D341Med (cell line): Measurements from ENCODE around the gene AQP5.

Experiments used
- DNase-seq: peaks from one replicate; pipeline ENCODE4 v3.0.0; 2012; ENCODE audit warnings: low spot score

Gene AQP5

GRCh38 chr12:49961111-49961922 is at the start of gene AQP5:
AQP5 (plus strand) TSS chr12:49961872; CDS start chr12:49962018, 146 bp downstream.
- DNase-seq = no peak

GRCh38 chr12:49912345-49913255 is 49.1 kb upstream of the AQP5 start:
- DNase-seq = no peak

GRCh38 chr12:49916129-49916919 is 45.3 kb upstream of the AQP5 start:
- no peak for DNase-seq

- peak; percentile 80 for DNase-seq
Measured at GRCh38 chr12:49917166-49917787, 44.4 kb upstream of the AQP5 start.

GRCh38 chr12:49917788-49918173 is 43.9 kb upstream of the AQP5 start:
- no peak for DNase-seq

GRCh38 chr12:49920241-49920914 is 41.3 kb upstream of the AQP5 start:
- DNase-seq = no peak

- DNase-seq = no peak
Measured at GRCh38 chr12:49920915-49921286, 40.8 kb upstream of the AQP5 start.

GRCh38 chr12:49921299-49921698 is 40.4 kb upstream of the AQP5 start:
- no peak for DNase-seq

- no peak for DNase-seq
Measured at GRCh38 chr12:49921936-49922335, 39.7 kb upstream of the AQP5 start.

- no peak for DNase-seq
Measured at GRCh38 chr12:49922349-49923034, 39.2 kb upstream of the AQP5 start.

GRCh38 chr12:49923035-49923644 is 38.5 kb upstream of the AQP5 start:
- DNase-seq = no peak

GRCh38 chr12:49923880-49924556 is 37.7 kb upstream of the AQP5 start:
- DNase-seq = no peak

- no peak for DNase-seq
Measured at GRCh38 chr12:49924628-49925246, 36.9 kb upstream of the AQP5 start.

- DNase-seq = no peak
Measured at GRCh38 chr12:49925433-49926204, 36.1 kb upstream of the AQP5 start.

- no peak for DNase-seq
Measured at GRCh38 chr12:49928471-49928870, 33.2 kb upstream of the AQP5 start.

- DNase-seq = no peak
Measured at GRCh38 chr12:49929581-49929980, 32.1 kb upstream of the AQP5 start.

GRCh38 chr12:49930515-49931288 is 31.0 kb upstream of the AQP5 start:
- no peak for DNase-seq

GRCh38 chr12:49932023-49932422 is 29.6 kb upstream of the AQP5 start:
- no peak for DNase-seq
